Smooth muscle cell of trachea (primary cell): ENCODE results near the gene ZNF136. TPM values are rescaled to one million over a fixed set of nuclear protein-coding genes. Genes with fewer than 3 reads are reported as not detected.

Experiments used
- total RNA-seq: library from RNA; depleted of rRNA; stranded (reverse); fragments of >200 nt; gene quantifications from 2 replicates; pipeline ENCODE4 v1.2.1, GENCODE V29; 2014

ZNF136 gene
- total RNA-seq, result 6.4 and 6.8 TPM in 2 replicates

DNA sequence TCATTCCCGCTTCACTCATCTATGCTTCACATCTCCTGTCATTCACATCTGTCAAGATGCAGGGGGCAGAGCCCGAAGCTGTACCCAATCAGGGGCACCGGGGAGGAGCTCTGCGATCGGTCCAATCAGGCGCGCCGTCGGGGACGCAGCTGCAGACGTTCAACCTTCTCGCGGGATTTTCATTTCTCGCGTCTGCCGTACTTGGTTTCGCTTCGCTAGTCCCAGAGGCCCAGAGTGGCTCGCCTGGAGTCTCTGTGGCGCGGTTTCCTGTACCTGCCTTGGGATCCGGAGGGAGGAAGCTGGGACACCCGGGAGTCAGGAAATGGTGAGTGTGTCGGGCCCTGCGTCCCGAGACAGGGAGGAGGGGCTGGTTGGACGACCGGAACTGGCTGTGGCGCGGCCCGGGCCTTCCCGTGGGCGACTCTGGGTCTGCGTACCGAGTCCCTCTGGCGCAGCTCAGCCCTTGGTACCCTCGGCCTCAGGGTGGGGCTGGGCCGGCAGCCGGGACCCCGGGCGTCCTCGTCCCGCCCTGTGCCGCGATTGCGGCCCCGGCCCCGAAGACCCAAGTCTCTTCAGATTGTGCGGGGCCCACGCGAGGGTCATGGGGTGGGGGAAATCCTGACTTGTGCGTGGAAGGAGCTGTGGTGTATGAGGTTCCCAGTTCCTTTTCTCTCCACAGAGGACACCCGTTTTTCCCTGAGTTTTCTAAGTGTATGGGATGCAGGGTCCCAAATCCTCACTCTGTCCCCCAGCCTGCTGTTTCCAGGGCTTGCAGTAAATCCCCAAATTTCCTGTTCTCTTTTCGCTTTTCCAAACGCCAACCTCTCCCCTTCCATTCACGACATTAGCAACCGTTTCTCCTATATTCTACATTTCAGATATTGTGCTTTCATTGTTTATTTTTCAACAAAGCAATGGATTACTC lies at the start of gene ZNF136:
Gene ZNF136, plus strand, starts transcription at position 215 of the 925 bp plus-strand sequence. Its CDS starts 108 bp downstream, at position 323.

DNA sequence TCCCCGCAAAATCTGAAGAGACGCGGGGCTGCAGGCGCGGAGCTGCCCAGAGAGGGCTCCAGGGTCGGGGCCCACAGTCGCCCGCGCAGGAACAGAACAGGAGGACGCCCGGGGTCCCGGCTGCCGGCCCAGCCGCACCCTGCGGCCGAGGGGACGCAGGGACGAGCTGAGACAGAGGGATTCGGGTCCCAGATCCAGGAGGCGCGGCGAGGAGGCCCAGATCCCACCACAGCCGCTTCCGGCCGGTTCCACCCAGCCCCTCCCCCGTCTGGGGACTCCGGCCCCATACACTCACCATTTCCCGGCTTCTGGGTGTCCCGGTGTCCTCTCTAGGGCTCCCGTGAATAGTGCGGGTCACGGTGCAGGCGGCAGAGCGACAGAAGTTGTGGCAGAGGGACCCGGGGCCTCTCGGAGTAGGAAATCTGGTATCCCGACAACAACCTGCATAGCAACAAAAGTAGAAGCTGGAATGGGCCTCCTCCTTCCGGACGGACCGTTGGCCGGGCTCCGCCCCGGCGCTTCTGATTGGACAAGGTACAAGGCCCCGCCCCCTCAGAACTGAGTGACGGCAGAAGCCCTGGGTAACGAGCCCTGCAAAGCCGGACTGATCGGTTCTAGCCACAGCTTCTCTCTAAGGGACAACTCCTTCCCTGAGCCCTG lies 22.9 kb upstream of the ZNF136 start, which contains the start of gene ZNF20:
Gene ZNF20, minus strand, starts transcription at position 466 of the 660 bp plus-strand sequence. Its CDS starts 168 bp downstream, at position 298.

DNA sequence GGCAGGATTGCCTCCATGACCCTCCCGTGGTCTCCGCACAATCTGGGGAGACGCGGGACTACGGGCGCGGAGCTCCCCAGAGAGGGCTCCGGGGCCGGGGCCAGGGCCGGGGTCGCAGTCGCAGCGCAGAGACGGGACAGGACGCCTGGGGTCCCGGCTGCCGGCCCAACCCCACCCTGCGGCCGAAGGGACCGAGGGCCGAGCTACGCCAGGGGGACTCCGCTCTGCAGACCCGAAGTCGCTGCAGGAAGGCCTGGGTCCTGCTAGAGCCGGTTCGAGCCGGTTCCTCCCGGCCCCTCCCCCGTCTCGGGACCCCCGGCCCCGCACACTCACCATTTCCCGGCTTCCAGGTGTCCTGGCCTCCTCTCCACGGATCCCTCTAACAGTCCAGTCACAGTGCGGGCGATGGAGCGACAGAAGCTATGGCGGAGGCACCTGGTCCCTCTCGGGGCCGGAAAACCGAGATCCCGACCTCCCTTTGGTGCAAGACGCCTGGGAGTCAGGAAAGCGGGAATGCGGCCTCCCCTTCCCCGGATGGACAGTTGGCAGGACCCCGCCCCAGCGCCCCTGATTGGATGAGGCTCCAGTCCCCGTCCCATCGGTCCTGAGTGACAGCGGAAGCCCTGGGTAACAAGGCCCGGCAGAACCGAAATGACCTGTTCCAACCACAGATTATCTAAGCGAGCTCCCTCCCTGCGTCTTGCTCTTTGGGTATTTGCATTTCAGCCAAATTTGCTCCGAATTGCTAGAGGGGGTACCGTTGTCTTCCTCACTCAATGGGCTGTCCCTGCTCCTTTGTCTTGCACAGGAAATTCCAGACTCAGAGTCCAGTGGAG lies 6.5 kb upstream of the ZNF136 start, which contains the start of gene ZNF625:
Gene ZNF625, minus strand, starts transcription at position 512 of the 836 bp plus-strand sequence. Its CDS starts 176 bp downstream, at position 336.

Other genes starting within 250 kb of the ZNF136 start
- gene ZNF700, start 238.0 kb upstream of the ZNF136 start, total RNA-seq, result 7.3 and 15.6 TPM in 2 replicates
- 2.2 and 2.8 TPM in 2 replicates for gene ZNF763, start 198.1 kb upstream of the ZNF136 start, total RNA-seq
- 6.0 and 6.1 TPM in 2 replicates for gene ZNF433, start 127.4 kb upstream of the ZNF136 start, total RNA-seq
- 0.29 TPM in 1 of 2 replicates, not detected in the other for gene ZNF878, start 110.1 kb upstream of the ZNF136 start, total RNA-seq
- gene ZNF844, start 98.4 kb upstream of the ZNF136 start, total RNA-seq, result 11.6 and 12.1 TPM in 2 replicates
- 6.5 and 10.2 TPM in 2 replicates for gene ZNF20, start 22.7 kb upstream of the ZNF136 start, total RNA-seq
- 7.9 and 14.5 TPM in 2 replicates for gene ZNF625, start 6.4 kb upstream of the ZNF136 start, total RNA-seq
- gene ZNF44, start 131.8 kb downstream of the ZNF136 start, total RNA-seq, result 10.4 and 14.0 TPM in 2 replicates
- gene ZNF563, start 170.5 kb downstream of the ZNF136 start, total RNA-seq, result 4.1 and 4.8 TPM in 2 replicates
- gene ZNF442, start 202.6 kb downstream of the ZNF136 start, total RNA-seq, result 3.5 and 3.9 TPM in 2 replicates
- gene ZNF799, start 238.2 kb downstream of the ZNF136 start, total RNA-seq, result 1.5 and 3.1 TPM in 2 replicates